Activated T-cell treated with anti-CD3 and anti-CD28 coated beads, Interleukin-2, amount 50 U/mL, for 24 hours (primary cell): ENCODE data around the gene NUDT8.
A peak's percentile ranks its signal among the peaks of the same experiment; 100 is the strongest.
"Not testable (repeated sequence)": the region's sequence is repeated elsewhere in the genome, so short reads cannot be mapped to it uniquely, and the experiment has no call there.

Experiments
- DNase-seq: peaks from one replicate; pipeline ENCODE4 v3.0.0-alpha.2; 2020
- H3K27ac Mint-ChIP-seq: 2 replicates; pipeline ENCODE4 v1.8.0; 2020; ENCODE audit warnings: mild to moderate bottlenecking, mixed read lengths
- H3K27me3 Mint-ChIP-seq: 2 replicates; pipeline ENCODE4 v1.8.0; 2020; ENCODE audit warnings: mixed read lengths
- H3K36me3 Mint-ChIP-seq: 2 replicates; pipeline ENCODE4 v1.8.0; 2020; ENCODE audit warnings: low read depth, mixed read lengths
- H3K4me1 Mint-ChIP-seq: 2 replicates; pipeline ENCODE4 v1.8.0; 2020; ENCODE audit warnings: low read depth, mixed read lengths
- H3K4me3 Mint-ChIP-seq: 2 replicates; pipeline ENCODE4 v1.8.0; 2020; ENCODE audit warnings: mild to moderate bottlenecking, moderate library complexity, mixed read lengths
- H3K9me3 Mint-ChIP-seq: 2 replicates; pipeline ENCODE4 v1.8.0; 2020; ENCODE audit warnings: mixed read lengths

NUDT8 gene

GRCh38 chr11:67607507-67607906, 22.2 kb downstream of the NUDT8 start:
- H3K36me3 Mint-ChIP-seq: peaks cover 54% of the 10 kb centered on the region
- no peak for DNase-seq
- peaks cover 33% of the 10 kb centered on the region for H3K4me1 Mint-ChIP-seq
- peak overlapping the region; percentile 90 for H3K4me3 Mint-ChIP-seq
- H3K27me3 Mint-ChIP-seq: peaks cover 7% of the 10 kb centered on the region
- no peaks in the 10 kb centered on the region for H3K9me3 Mint-ChIP-seq
- peak overlapping the region; percentile 95 for H3K27ac Mint-ChIP-seq

- Mint-ChIP-seq H3K27me3 (peaks cover 7% of the 10 kb centered on the region), H3K4me3 (peak within 1 kb of the TSS; percentile 90)
Observed at GRCh38 chr11:67606492-67607295, 23.0 kb downstream of the NUDT8 start, which contains the start of gene NDUFV1. NDUFV1 (plus strand) TSS chr11:67606936; CDS start chr11:67607005, 69 bp downstream.

GRCh38 chr11:67606093-67606491, 23.6 kb downstream of the NUDT8 start:
- Mint-ChIP-seq H3K9me3 (no peaks in the 10 kb centered on the region), H3K36me3 (peaks cover 40% of the 10 kb centered on the region), H3K27me3 (peaks cover 10% of the 10 kb centered on the region), H3K27ac (peak overlapping the region; percentile 95), H3K4me1 (peaks cover 30% of the 10 kb centered on the region), H3K4me3 (peak overlapping the region; percentile 90)
- no peak for DNase-seq

More at GRCh38 chr11:67606492-67607295, 23.0 kb downstream of the NUDT8 start, which contains the start of gene NDUFV1:
- H3K9me3 Mint-ChIP-seq: no peaks in the 10 kb centered on the region
- H3K4me1 Mint-ChIP-seq: peaks cover 30% of the 10 kb centered on the region
- peaks cover 46% of the 10 kb centered on the region for H3K36me3 Mint-ChIP-seq
- H3K27ac Mint-ChIP-seq: peak within 1 kb of the TSS; percentile 95
- DNase-seq: peak; percentile 97

- peaks cover 16% of the 10 kb centered on the region for H3K27me3 Mint-ChIP-seq
- H3K4me1 Mint-ChIP-seq: peaks cover 30% of the 10 kb centered on the region
- peak overlapping the region; percentile 28 for H3K27ac Mint-ChIP-seq
- no peaks in the 10 kb centered on the region for H3K9me3 Mint-ChIP-seq
- H3K4me3 Mint-ChIP-seq: peak overlapping the region; percentile 54
- H3K36me3 Mint-ChIP-seq: peaks cover 33% of the 10 kb centered on the region
- no peak for DNase-seq
Observed at GRCh38 chr11:67605231-67606011, 24.3 kb downstream of the NUDT8 start.

GRCh38 chr11:67604815-67605214, 24.9 kb downstream of the NUDT8 start:
- H3K27ac Mint-ChIP-seq: no peak overlapping the region
- peaks cover 30% of the 10 kb centered on the region for H3K4me1 Mint-ChIP-seq
- DNase-seq: no peak
- no peak overlapping the region for H3K4me3 Mint-ChIP-seq
- no peaks in the 10 kb centered on the region for H3K9me3 Mint-ChIP-seq
- peaks cover 22% of the 10 kb centered on the region for H3K27me3 Mint-ChIP-seq
- peaks cover 28% of the 10 kb centered on the region for H3K36me3 Mint-ChIP-seq

- H3K4me3 Mint-ChIP-seq, H3K27ac Mint-ChIP-seq, DNase-seq, H3K9me3 Mint-ChIP-seq: not testable (repeated sequence)
- H3K27me3 Mint-ChIP-seq: peaks cover 27% of the 10 kb centered on the region
- peaks cover 21% of the 10 kb centered on the region for H3K36me3 Mint-ChIP-seq
- peaks cover 27% of the 10 kb centered on the region for H3K4me1 Mint-ChIP-seq
Observed at GRCh38 chr11:67604119-67604518, 25.6 kb downstream of the NUDT8 start.

- Mint-ChIP-seq H3K9me3 (no peaks in the 10 kb centered on the region), H3K27ac (no peak overlapping the region), H3K36me3 (no peaks in the 10 kb centered on the region), H3K4me3 (no peak overlapping the region), H3K27me3 (peaks cover 27% of the 10 kb centered on the region), H3K4me1 (peaks cover 4% of the 10 kb centered on the region)
- DNase-seq: no peak
Observed at GRCh38 chr11:67601098-67601497, 28.6 kb downstream of the NUDT8 start.

GRCh38 chr11:67600324-67601029, 29.3 kb downstream of the NUDT8 start:
- Mint-ChIP-seq H3K27ac (no peak overlapping the region), H3K9me3 (no peaks in the 10 kb centered on the region), H3K27me3 (peaks cover 27% of the 10 kb centered on the region), H3K4me3 (no peak overlapping the region), H3K4me1 (peaks cover under 1% of the 10 kb centered on the region), H3K36me3 (no peaks in the 10 kb centered on the region)
- no peak for DNase-seq

- Mint-ChIP-seq H3K36me3 (no peaks in the 10 kb centered on the region), H3K4me1 (no peaks in the 10 kb centered on the region), H3K9me3 (no peaks in the 10 kb centered on the region), H3K4me3 (no peak overlapping the region), H3K27me3 (peaks cover 27% of the 10 kb centered on the region), H3K27ac (no peak overlapping the region)
- DNase-seq: no peak
Observed at GRCh38 chr11:67599149-67599548, 30.6 kb downstream of the NUDT8 start.

- not testable (repeated sequence) for H3K4me3 Mint-ChIP-seq, H3K4me1 Mint-ChIP-seq, H3K27ac Mint-ChIP-seq, H3K36me3 Mint-ChIP-seq, H3K9me3 Mint-ChIP-seq, DNase-seq
- H3K27me3 Mint-ChIP-seq: peaks cover 24% of the 10 kb centered on the region
Observed at GRCh38 chr11:67597963-67598362, 31.8 kb downstream of the NUDT8 start.

GRCh38 chr11:67597458-67597857, 32.3 kb downstream of the NUDT8 start:
- H3K4me3 Mint-ChIP-seq, H3K9me3 Mint-ChIP-seq, H3K36me3 Mint-ChIP-seq: not testable (repeated sequence)

GRCh38 chr11:67596753-67597300, 32.9 kb downstream of the NUDT8 start:
- peaks cover 20% of the 10 kb centered on the region for H3K27me3 Mint-ChIP-seq
- no peaks in the 10 kb centered on the region for H3K9me3 Mint-ChIP-seq
- H3K27ac Mint-ChIP-seq: no peak overlapping the region
- H3K4me3 Mint-ChIP-seq: no peak overlapping the region
- no peaks in the 10 kb centered on the region for H3K36me3 Mint-ChIP-seq
- H3K4me1 Mint-ChIP-seq: no peaks in the 10 kb centered on the region
- DNase-seq: no peak

More at GRCh38 chr11:67597458-67597857, 32.3 kb downstream of the NUDT8 start:
- peaks cover 20% of the 10 kb centered on the region for H3K27me3 Mint-ChIP-seq
- not testable (repeated sequence) for DNase-seq, H3K27ac Mint-ChIP-seq, H3K4me1 Mint-ChIP-seq

GRCh38 chr11:67594480-67594879, 35.3 kb downstream of the NUDT8 start:
- Mint-ChIP-seq H3K9me3 (no peaks in the 10 kb centered on the region), H3K27ac (no peak overlapping the region), H3K36me3 (no peaks in the 10 kb centered on the region), H3K27me3 (peaks cover 2% of the 10 kb centered on the region), H3K4me1 (no peaks in the 10 kb centered on the region), H3K4me3 (no peak overlapping the region)
- DNase-seq: no peak

- Mint-ChIP-seq H3K9me3 (no peaks in the 10 kb centered on the region), H3K4me1 (no peaks in the 10 kb centered on the region), H3K27me3 (no peaks in the 10 kb centered on the region), H3K36me3 (no peaks in the 10 kb centered on the region), H3K4me3 (no peak overlapping the region), H3K27ac (no peak overlapping the region)
- DNase-seq: no peak
Observed at GRCh38 chr11:67593565-67593905, 36.2 kb downstream of the NUDT8 start.
